Hepatocyte (in vitro differentiated cells): Measurements from ENCODE around the gene WAPL. TPM values are rescaled to one million over a fixed set of nuclear protein-coding genes. Genes with fewer than 3 reads are reported as not detected.

Experiments used
- DNase-seq: peaks from one replicate; pipeline ENCODE4 v3.0.0-alpha.2; 2016; ENCODE audit warnings: low spot score
- H2AFZ ChIP-seq: fragments of 200-600 bp; sonication (generic); 2 replicates; pipeline ENCODE4 v1.6.0; 2016; ENCODE audit warnings: antibody characterized with exemption, mild to moderate bottlenecking
- H3K27ac ChIP-seq: fragments of 200-600 bp; sonication (generic); 2 replicates; pipeline ENCODE4 v1.5.1; 2016; ENCODE audit warnings: mild to moderate bottlenecking
- H3K27me3 ChIP-seq: fragments of 200-600 bp; sonication (generic); 2 replicates; pipeline ENCODE4 v1.6.1; 2016
- H3K36me3 ChIP-seq: fragments of 200-600 bp; sonication (generic); replicated peaks from 2 replicates; pipeline ENCODE4 v1.5.1; 2016; ENCODE audit warnings: low read depth; ENCODE audit not compliant: insufficient read depth
- H3K4me1 ChIP-seq: fragments of 200-600 bp; sonication (generic); 2 replicates; pipeline ENCODE4 v1.5.1; 2016; ENCODE audit warnings: mild to moderate bottlenecking, moderate library complexity; ENCODE audit not compliant: insufficient read depth
- H3K4me2 ChIP-seq: fragments of 200-600 bp; sonication (generic); 2 replicates; pipeline ENCODE4 v1.6.0; 2016
- H3K4me3 ChIP-seq: fragments of 200-600 bp; sonication (generic); 2 replicates; pipeline ENCODE4 v1.5.1; 2016; ENCODE audit warnings: mild to moderate bottlenecking
- H3K79me2 ChIP-seq: fragments of 200-600 bp; sonication (generic); 2 replicates; pipeline ENCODE4 v1.6.0; 2017; ENCODE audit warnings: mild to moderate bottlenecking
- H3K9me2 ChIP-seq: fragments of 200-600 bp; sonication (generic); replicated peaks from 2 replicates; pipeline ENCODE4 v1.6.0; 2017; ENCODE audit warnings: mild to moderate bottlenecking; ENCODE audit not compliant: insufficient read depth
- H3K9me3 ChIP-seq: fragments of 200-600 bp; sonication (generic); 2 replicates; pipeline ENCODE4 v1.5.1; 2016; ENCODE audit warnings: low read depth, mild to moderate bottlenecking
- H4K20me1 ChIP-seq: fragments of 200-600 bp; sonication (generic); 2 replicates; pipeline ENCODE4 v1.6.0; 2016; ENCODE audit warnings: mild to moderate bottlenecking; ENCODE audit not compliant: insufficient read depth, poor library complexity, severe bottlenecking
- CTCF ChIP-seq: fragments of 200-600 bp; sonication (generic); IDR thresholded peaks from 2 replicates; pipeline ENCODE4 v1.5.1; 2016; ENCODE audit warnings: antibody characterized with exemption, mild to moderate bottlenecking; ENCODE audit not compliant: poor library complexity
- EZH2 ChIP-seq: fragments of 200-600 bp; sonication (generic); IDR thresholded peaks from 2 replicates; pipeline ENCODE4 v1.6.1; 2016; ENCODE audit warnings: antibody characterized with exemption, mild to moderate bottlenecking, borderline replicate concordance
- EZH2phosphoT487 ChIP-seq: fragments of 200-600 bp; sonication (generic); IDR thresholded peaks from one replicate; pipeline ENCODE4 v1.6.1; 2018; ENCODE audit warnings: antibody characterized with exemption, mild to moderate bottlenecking, low read depth, moderate library complexity; ENCODE audit not compliant: unreplicated experiment, severe bottlenecking
- WGBS: methylation state at CpG from one replicate; pipeline ENCODE4 v1.1.6; 2016; ENCODE audit warnings: low lambda C conversion rate; ENCODE audit errors: missing lambda C conversion rate; 5-methylcytosine and 5-hydroxymethylcytosine counted together
- polyA plus RNA-seq: library from polyadenylated mRNA; unstranded; fragments of >200 nt; fragmentation: Nextera tagmentation; extraction: Ambion mirVana; gene quantifications from 2 replicates; pipeline ENCODE4 v1.2.1, GENCODE V29; 2016
- total RNA-seq: library from RNA; depleted of rRNA; stranded (reverse); fragments of >200 nt; gene quantifications from 2 replicates; pipeline ENCODE4 v1.2.3, GENCODE V29; 2014

The WAPL gene
- total and polyA plus RNA-seq, 2 experiments from 2014 or later, result 19.4 to 41.4 TPM

DNA sequence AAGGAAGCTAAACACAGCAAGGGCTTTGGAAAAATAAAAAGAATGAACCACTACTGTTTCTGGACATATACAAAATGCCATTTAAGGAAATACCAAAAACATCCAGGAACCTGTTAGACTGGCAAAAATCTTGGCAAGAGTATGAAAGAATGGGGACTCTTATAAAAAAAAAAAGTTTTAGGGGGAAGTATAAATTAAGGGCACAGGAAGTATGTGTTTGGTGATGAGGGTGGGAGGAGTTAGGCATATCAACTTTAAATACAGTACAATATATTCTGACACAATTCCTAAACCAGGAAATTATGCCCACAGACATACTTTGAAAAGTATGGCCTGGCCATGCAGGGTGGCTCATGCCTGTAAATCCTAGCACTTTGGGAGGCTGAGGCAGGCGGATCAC, 74.2 kb downstream of the WAPL start:
- Histone ChIP-seq H4K20me1 (no peaks in the 10 kb centered on the region), H3K4me2 (no peak overlapping the region), H3K27me3 (no peaks in the 10 kb centered on the region), H3K4me3 (no peak overlapping the region), H3K79me2 (no peaks in the 10 kb centered on the region), H3K9me2 (no peaks in the 10 kb centered on the region), H3K4me1 (peaks cover 5% of the 10 kb centered on the region), H2AFZ (no peak overlapping the region), H3K27ac (no peak overlapping the region), H3K9me3 (no peaks in the 10 kb centered on the region), H3K36me3 (no peaks in the 10 kb centered on the region)
- TF ChIP-seq EZH2phosphoT487 (no peak), EZH2 (no peak), CTCF (no peak)
- DNase-seq, result no peak
- 100% methylated on average over 1 of the region's 1 CpG for WGBS

GRCh38 chr10:86446987-86447386, 74.6 kb downstream of the WAPL start:
- Histone ChIP-seq H3K36me3 (no peaks in the 10 kb centered on the region), H3K27ac (no peak overlapping the region), H3K79me2 (no peaks in the 10 kb centered on the region), H4K20me1 (no peaks in the 10 kb centered on the region), H3K4me2 (no peak overlapping the region), H3K4me1 (peaks cover 5% of the 10 kb centered on the region), H2AFZ (no peak overlapping the region), H3K9me3 (no peaks in the 10 kb centered on the region), H3K27me3 (no peaks in the 10 kb centered on the region), H3K9me2 (no peaks in the 10 kb centered on the region), H3K4me3 (no peak overlapping the region)
- WGBS, result 96% methylated on average over 1 of the region's 1 CpG
- DNase-seq, result no peak
- TF ChIP-seq EZH2phosphoT487 (no peak), CTCF (no peak), EZH2 (no peak)

GRCh38 chr10:86446440-86446839, 75.2 kb downstream of the WAPL start:
- H3K9me3 ChIP-seq, result no peaks in the 10 kb centered on the region
- H3K79me2 ChIP-seq, result no peaks in the 10 kb centered on the region
- peaks cover 5% of the 10 kb centered on the region for H3K4me1 ChIP-seq
- H2AFZ ChIP-seq, result no peak overlapping the region
- no peak for DNase-seq
- H3K9me2 ChIP-seq, result no peaks in the 10 kb centered on the region
- H3K4me3 ChIP-seq, result no peak overlapping the region
- no peak overlapping the region for H3K4me2 ChIP-seq
- no peak overlapping the region for H3K27ac ChIP-seq
- H4K20me1 ChIP-seq, result no peaks in the 10 kb centered on the region
- no peaks in the 10 kb centered on the region for H3K27me3 ChIP-seq
- TF ChIP-seq EZH2 (no peak), EZH2phosphoT487 (no peak), CTCF (no peak)
- H3K36me3 ChIP-seq, result no peaks in the 10 kb centered on the region
- WGBS, result 97% methylated on average over 1 of the region's 1 CpG

DNA sequence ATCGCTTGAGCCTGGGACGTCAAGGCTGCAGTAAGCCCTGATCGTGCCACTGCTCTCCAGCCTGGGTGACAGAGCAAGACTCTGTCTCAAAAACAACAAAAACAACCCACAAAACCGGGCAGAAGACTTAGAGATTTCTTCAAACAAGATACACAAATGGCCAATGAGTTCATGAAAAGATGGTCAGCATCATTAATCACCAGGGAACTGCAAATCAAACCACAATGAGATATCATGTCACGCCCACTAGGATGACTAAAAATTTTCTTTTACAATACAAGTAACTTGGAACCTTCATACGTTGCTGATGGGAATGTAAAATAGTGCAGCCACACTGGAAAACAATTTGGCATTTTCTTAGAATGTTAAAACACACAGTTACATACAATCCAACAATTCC, 77.7 kb downstream of the WAPL start:
- Histone ChIP-seq H3K27ac (no peak overlapping the region), H3K36me3 (no peaks in the 10 kb centered on the region), H3K9me2 (no peaks in the 10 kb centered on the region), H3K4me1 (peaks cover 9% of the 10 kb centered on the region), H4K20me1 (no peaks in the 10 kb centered on the region), H3K9me3 (no peaks in the 10 kb centered on the region), H3K27me3 (no peaks in the 10 kb centered on the region), H3K79me2 (no peaks in the 10 kb centered on the region), H3K4me2 (no peak overlapping the region), H2AFZ (no peak overlapping the region), H3K4me3 (no peak overlapping the region)
- DNase-seq, result no peak
- 96% methylated on average over 6 of the region's 6 CpGs for WGBS
- TF ChIP-seq EZH2 (no peak), CTCF (no peak), EZH2phosphoT487 (no peak)
